Testis (tissue), 3 donors: ENCODE results near the gene MRPS17. TPM values are rescaled to one million over a fixed set of nuclear protein-coding genes. Genes with fewer than 3 reads are reported as not detected.

Experiments
- DNase-seq: peaks from one replicate; pipeline ENCODE4 v3.0.0-alpha.2; 2019
- H3K27ac ChIP-seq, 2 donors: fragments of 200-600 bp; sonication (generic); one replicate each; pipeline ENCODE4 v1.5.1; 2019
- H3K27me3 ChIP-seq: fragments of 200-600 bp; sonication (generic); one replicate; pipeline ENCODE4 v1.5.1; 2019
- H3K36me3 ChIP-seq: fragments of 200-600 bp; sonication (generic); one replicate; pipeline ENCODE4 v1.5.1; 2017; ENCODE audit warnings: low read depth; ENCODE audit errors: missing control alignments
- H3K4me1 ChIP-seq: fragments of 200-600 bp; sonication (generic); one replicate; pipeline ENCODE4 v1.5.1; 2019
- H3K4me3 ChIP-seq, 2 donors: fragments of 200-600 bp; sonication (generic); one replicate each; pipeline ENCODE4 v1.5.1; 2017 to 2019
- H3K9me3 ChIP-seq: fragments of 200-600 bp; sonication (generic); one replicate; pipeline ENCODE4 v1.5.1; 2017
- POLR2A ChIP-seq: fragments of 450-650 bp; IDR thresholded peaks from one replicate; pipeline ENCODE4 v1.6.1; 2017; ENCODE audit warnings: antibody characterized with exemption, mild to moderate bottlenecking, moderate library complexity
- WGBS, 2 donors: methylation state at CpG; one replicate each; pipeline ENCODE4 v1.1.5; 2018; 5-methylcytosine and 5-hydroxymethylcytosine counted together
- intact Hi-C: fragments of 100-400 bp; cut with DNase I; formaldehyde crosslinking; loops from one replicate; pipeline ENCODE4 v1.15.1; 2023; ENCODE audit warnings: low total_unique reads
- polyA plus RNA-seq: library from polyadenylated mRNA; stranded (reverse); fragments of 350-450 nt; fragmentation: Illumina TruSeq; extraction: RNeasy Lipid Tissue Mini Kit (QIAGEN cat#74804); gene quantifications from one replicate; pipeline ENCODE4 v1.2.3, GENCODE V29; 2014; ENCODE audit warnings: low read depth, low replicate concordance; ENCODE audit not compliant: insufficient read depth
- total RNA-seq, 2 donors: library from RNA; depleted of rRNA; stranded (reverse); fragments of >200 nt; gene quantifications; one replicate each; pipeline ENCODE4 v1.2.3, GENCODE V29; 2016
- TF ChIP-seq, protein P1 (sequence below), 3 experiments: fragments of 450-650 bp in 2 of 3; fragments of 200-600 bp in 1 of 3; sonication (generic) in 1 of 3; IDR thresholded peaks; one replicate each; pipeline ENCODE4 v1.5.1; 2016 to 2019; ENCODE audit warnings: antibody characterized with exemption in 3 of 3, mild to moderate bottlenecking in 2 of 3, moderate library complexity in 1 of 3

Gene MRPS17
- total and polyA plus RNA-seq, 3 donors from 2014 or later, result 8.9 to 19.7 (median 10.7) TPM

- intact Hi-C loops, result no loop called here
- TF ChIP-seq POLR2A, result no peak
- TF ChIP-seq, protein P1, sequence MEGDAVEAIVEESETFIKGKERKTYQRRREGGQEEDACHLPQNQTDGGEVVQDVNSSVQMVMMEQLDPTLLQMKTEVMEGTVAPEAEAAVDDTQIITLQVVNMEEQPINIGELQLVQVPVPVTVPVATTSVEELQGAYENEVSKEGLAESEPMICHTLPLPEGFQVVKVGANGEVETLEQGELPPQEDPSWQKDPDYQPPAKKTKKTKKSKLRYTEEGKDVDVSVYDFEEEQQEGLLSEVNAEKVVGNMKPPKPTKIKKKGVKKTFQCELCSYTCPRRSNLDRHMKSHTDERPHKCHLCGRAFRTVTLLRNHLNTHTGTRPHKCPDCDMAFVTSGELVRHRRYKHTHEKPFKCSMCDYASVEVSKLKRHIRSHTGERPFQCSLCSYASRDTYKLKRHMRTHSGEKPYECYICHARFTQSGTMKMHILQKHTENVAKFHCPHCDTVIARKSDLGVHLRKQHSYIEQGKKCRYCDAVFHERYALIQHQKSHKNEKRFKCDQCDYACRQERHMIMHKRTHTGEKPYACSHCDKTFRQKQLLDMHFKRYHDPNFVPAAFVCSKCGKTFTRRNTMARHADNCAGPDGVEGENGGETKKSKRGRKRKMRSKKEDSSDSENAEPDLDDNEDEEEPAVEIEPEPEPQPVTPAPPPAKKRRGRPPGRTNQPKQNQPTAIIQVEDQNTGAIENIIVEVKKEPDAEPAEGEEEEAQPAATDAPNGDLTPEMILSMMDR (IDR thresholded peaks at IDR 0.05), result peak in 2 of 3 experiments; percentile 62 to 99
These were observed 12.8 kb downstream of the MRPS17 start, which contains the start of gene NIPSNAP2 for GRCh38 chr7:55964261-55965099. Gene NIPSNAP2 (plus strand): TSS chr7:55964585. CDS start chr7:55964610, 25 bp downstream.

GRCh38 chr7:55965100-55965470 is 13.4 kb downstream of the MRPS17 start:
- Histone ChIP-seq H3K27me3 (no peaks in the 10 kb centered on the region), H3K9me3 (no peaks in the 10 kb centered on the region), H3K4me3 (peak overlapping the region; percentile 81 to 82), H3K27ac (peak overlapping the region; percentile 78 to 95), H3K4me1 (peaks cover 15% of the 10 kb centered on the region), H3K36me3 (no peaks in the 10 kb centered on the region)
- intact Hi-C loops, result no loop called here
- DNase-seq, result no peak
- TF ChIP-seq POLR2A, result no peak
- TF ChIP-seq, protein P1 (IDR thresholded peaks at IDR 0.05), result no peak
- 0 to 1% methylated on average over 14 of the region's 14 CpGs for WGBS, 2 donors

More at GRCh38 chr7:55964261-55965099, 12.8 kb downstream of the MRPS17 start, which contains the start of gene NIPSNAP2:
- H3K4me3 ChIP-seq, result peak within 1 kb of the TSS; percentile 81 to 82
- H3K27me3 ChIP-seq, result no peaks in the 10 kb centered on the region
- H3K4me1 ChIP-seq, result peaks cover 15% of the 10 kb centered on the region
- peak within 1 kb of the TSS; percentile 78 to 95 for H3K27ac ChIP-seq
- WGBS, 2 donors, result 0 to 1% methylated on average over 7 to 24 of the region's 105 CpGs
- H3K9me3 ChIP-seq, result no peaks in the 10 kb centered on the region
- no peaks in the 10 kb centered on the region for H3K36me3 ChIP-seq
- peak; percentile 85 for DNase-seq

GRCh38 chr7:55965805-55966421 is 14.2 kb downstream of the MRPS17 start:
- Histone ChIP-seq H3K27ac (no peak overlapping the region), H3K4me3 (no peak overlapping the region), H3K4me1 (peaks cover 17% of the 10 kb centered on the region), H3K9me3 (no peaks in the 10 kb centered on the region), H3K36me3 (no peaks in the 10 kb centered on the region), H3K27me3 (no peaks in the 10 kb centered on the region)
- intact Hi-C loops, result no loop called here
- peak; percentile 48 for DNase-seq
- WGBS, 2 donors, result 61 to 62% methylated on average over 12 to 13 of the region's 13 CpGs
- TF ChIP-seq, protein P1 (IDR thresholded peaks at IDR 0.05), result no peak
- TF ChIP-seq POLR2A, result no peak

DNA sequence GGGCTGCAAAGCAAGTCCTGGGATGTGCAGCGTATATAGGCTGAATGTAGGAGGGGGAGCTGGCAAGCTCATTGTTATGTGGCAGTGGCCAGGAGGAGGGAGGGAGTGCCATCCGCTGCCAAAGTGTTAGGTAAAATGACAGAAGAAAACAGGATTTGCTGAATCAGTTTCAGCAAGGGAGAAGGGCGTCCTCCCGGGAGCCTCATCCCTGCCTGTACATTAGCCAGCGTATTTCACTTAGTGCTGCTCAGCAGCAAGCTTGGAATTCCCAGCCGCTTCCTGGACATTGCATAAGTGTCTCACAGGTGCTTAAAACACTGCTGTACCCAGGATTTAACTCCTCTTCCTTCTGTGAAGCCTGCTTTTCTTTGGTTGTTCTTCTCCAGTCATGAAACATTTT is 15.2 kb downstream of the MRPS17 start:
- Histone ChIP-seq H3K27ac (no peak overlapping the region), H3K9me3 (no peaks in the 10 kb centered on the region), H3K4me1 (peaks cover 17% of the 10 kb centered on the region), H3K36me3 (no peaks in the 10 kb centered on the region), H3K4me3 (no peak overlapping the region), H3K27me3 (no peaks in the 10 kb centered on the region)
- WGBS, 2 donors, result 86 to 89% methylated on average over 6 of the region's 6 CpGs
- intact Hi-C loops, result no loop called here
- no peak for DNase-seq
- TF ChIP-seq POLR2A, result no peak
- TF ChIP-seq, protein P1 (IDR thresholded peaks at IDR 0.05), result no peak
